ENCODE measurements around the gene ZFAND6. TPM values are rescaled to one million over a fixed set of nuclear protein-coding genes. Genes with fewer than 3 reads are reported as not detected.

ZFAND6 gene
- total and polyA plus RNA-seq, 2 donors, result 81.9 to 97.8 TPM

- H3K27me3 ChIP-seq (ENCODE audit: control insufficient read depth in 2 of 2, insufficient read depth in 1 of 2, low read length in 1 of 2), result no peaks in the 10 kb centered on the region
- DNase-seq (ENCODE audit: low read depth in 6 of 9, low spot score in 9 of 9), result peak in 8 of 9 donors; percentile 23 to 81 (median 69)
- H3K4me3 ChIP-seq (ENCODE audit: low read length in 2 of 2), result peak overlapping the region; percentile 81 to 89
- WGBS, result under 1% methylated on average over 72 of the region's 72 CpGs
- peaks cover 0 to 11% of the 10 kb centered on the region in 2 donors for H3K4me1 ChIP-seq (ENCODE audit: control insufficient read depth in 2 of 2, insufficient read depth in 2 of 2, low read length in 2 of 2)
- H3K36me3 ChIP-seq (ENCODE audit: control insufficient read depth in 2 of 2, insufficient read depth in 2 of 2, low read length in 1 of 2), result no peaks in the 10 kb centered on the region
- H3K9me3 ChIP-seq (ENCODE audit: control insufficient read depth in 2 of 2, insufficient read depth in 1 of 2, low read length in 1 of 2), result no peaks in the 10 kb centered on the region
- H3K27ac ChIP-seq (ENCODE audit: low read depth in 1 of 2, low read length in 1 of 2), result peak overlapping the region; percentile 86 to 89
Measured at GRCh38 chr15:80059786-80060355, 395 bp downstream of the ZFAND6 start.

- Histone ChIP-seq H3K27me3 (ENCODE audit: control insufficient read depth in 2 of 2, insufficient read depth in 1 of 2, low read length in 1 of 2) (no peaks in the 10 kb centered on the region), H3K4me3 (ENCODE audit: low read length in 2 of 2) (peak overlapping the region; percentile 81 to 89), H3K4me1 (ENCODE audit: control insufficient read depth in 2 of 2, insufficient read depth in 2 of 2, low read length in 2 of 2) (peaks cover 0 to 11% of the 10 kb centered on the region in 2 donors), H3K27ac (ENCODE audit: low read depth in 1 of 2, low read length in 1 of 2) (peak overlapping the region; percentile 85 to 89), H3K9me3 (ENCODE audit: control insufficient read depth in 2 of 2, insufficient read depth in 1 of 2, low read length in 1 of 2) (no peaks in the 10 kb centered on the region), H3K36me3 (ENCODE audit: control insufficient read depth in 2 of 2, insufficient read depth in 2 of 2, low read length in 1 of 2) (no peaks in the 10 kb centered on the region)
- peak in 5 of 9 donors; percentile 4 to 49 (median 27) for DNase-seq (ENCODE audit: low read depth in 6 of 9, low spot score in 9 of 9)
- WGBS, result 1% methylated on average over 26 of the region's 26 CpGs
Measured at GRCh38 chr15:80060356-80061006, 1.0 kb downstream of the ZFAND6 start.

GRCh38 chr15:80061582-80061981 is 2.1 kb downstream of the ZFAND6 start:
- H3K4me1 ChIP-seq (ENCODE audit: control insufficient read depth in 2 of 2, insufficient read depth in 2 of 2, low read length in 2 of 2), result peaks cover 0 to 11% of the 10 kb centered on the region in 2 donors
- no peak overlapping the region for H3K27ac ChIP-seq (ENCODE audit: low read depth in 1 of 2, low read length in 1 of 2)
- no peaks in the 10 kb centered on the region for H3K9me3 ChIP-seq (ENCODE audit: control insufficient read depth in 2 of 2, insufficient read depth in 1 of 2, low read length in 1 of 2)
- no peaks in the 10 kb centered on the region for H3K36me3 ChIP-seq (ENCODE audit: control insufficient read depth in 2 of 2, insufficient read depth in 2 of 2, low read length in 1 of 2)
- H3K27me3 ChIP-seq (ENCODE audit: control insufficient read depth in 2 of 2, insufficient read depth in 1 of 2, low read length in 1 of 2), result no peaks in the 10 kb centered on the region
- peak overlapping the region in 1 of 2 donors; percentile 89 for H3K4me3 ChIP-seq (ENCODE audit: low read length in 2 of 2)
- DNase-seq (ENCODE audit: low read depth in 6 of 9, low spot score in 9 of 9), result no peak
- 85% methylated on average over 5 of the region's 5 CpGs for WGBS

- Histone ChIP-seq H3K27ac (ENCODE audit: low read depth in 1 of 2, low read length in 1 of 2) (no peak overlapping the region), H3K27me3 (ENCODE audit: control insufficient read depth in 2 of 2, insufficient read depth in 1 of 2, low read length in 1 of 2) (no peaks in the 10 kb centered on the region), H3K4me3 (ENCODE audit: low read length in 2 of 2) (no peak overlapping the region), H3K9me3 (ENCODE audit: control insufficient read depth in 2 of 2, insufficient read depth in 1 of 2, low read length in 1 of 2) (no peaks in the 10 kb centered on the region), H3K4me1 (ENCODE audit: control insufficient read depth in 2 of 2, insufficient read depth in 2 of 2, low read length in 2 of 2) (no peaks in the 10 kb centered on the region), H3K36me3 (ENCODE audit: control insufficient read depth in 2 of 2, insufficient read depth in 2 of 2, low read length in 1 of 2) (no peaks in the 10 kb centered on the region)
- DNase-seq (ENCODE audit: low read depth in 6 of 9, low spot score in 9 of 9), result no peak
Measured at GRCh38 chr15:80066912-80067311, 7.4 kb downstream of the ZFAND6 start.

- no peaks in the 10 kb centered on the region for H3K27me3 ChIP-seq (ENCODE audit: control insufficient read depth in 2 of 2, insufficient read depth in 1 of 2, low read length in 1 of 2)
- no peak for DNase-seq (ENCODE audit: low read depth in 6 of 9, low spot score in 9 of 9)
- no peaks in the 10 kb centered on the region for H3K4me1 ChIP-seq (ENCODE audit: control insufficient read depth in 2 of 2, insufficient read depth in 2 of 2, low read length in 2 of 2)
- H3K4me3 ChIP-seq (ENCODE audit: low read length in 2 of 2), result no peak overlapping the region
- H3K36me3 ChIP-seq (ENCODE audit: control insufficient read depth in 2 of 2, insufficient read depth in 2 of 2, low read length in 1 of 2), result no peaks in the 10 kb centered on the region
- no peak overlapping the region for H3K27ac ChIP-seq (ENCODE audit: low read depth in 1 of 2, low read length in 1 of 2)
- H3K9me3 ChIP-seq (ENCODE audit: control insufficient read depth in 2 of 2, insufficient read depth in 1 of 2, low read length in 1 of 2), result no peaks in the 10 kb centered on the region
- WGBS, result 90% methylated on average over 11 of the region's 11 CpGs
Measured at GRCh38 chr15:80068578-80068977, 9.1 kb downstream of the ZFAND6 start.

GRCh38 chr15:80070840-80071239 is 11.4 kb downstream of the ZFAND6 start:
- Histone ChIP-seq H3K4me1 (ENCODE audit: control insufficient read depth in 2 of 2, insufficient read depth in 2 of 2, low read length in 2 of 2) (no peaks in the 10 kb centered on the region), H3K27me3 (ENCODE audit: control insufficient read depth in 2 of 2, insufficient read depth in 1 of 2, low read length in 1 of 2) (no peaks in the 10 kb centered on the region), H3K36me3 (ENCODE audit: control insufficient read depth in 2 of 2, insufficient read depth in 2 of 2, low read length in 1 of 2) (no peaks in the 10 kb centered on the region), H3K4me3 (ENCODE audit: low read length in 2 of 2) (no peak overlapping the region), H3K27ac (ENCODE audit: low read depth in 1 of 2, low read length in 1 of 2) (no peak overlapping the region), H3K9me3 (ENCODE audit: control insufficient read depth in 2 of 2, insufficient read depth in 1 of 2, low read length in 1 of 2) (no peaks in the 10 kb centered on the region)
- DNase-seq (ENCODE audit: low read depth in 6 of 9, low spot score in 9 of 9), result no peak

DNA sequence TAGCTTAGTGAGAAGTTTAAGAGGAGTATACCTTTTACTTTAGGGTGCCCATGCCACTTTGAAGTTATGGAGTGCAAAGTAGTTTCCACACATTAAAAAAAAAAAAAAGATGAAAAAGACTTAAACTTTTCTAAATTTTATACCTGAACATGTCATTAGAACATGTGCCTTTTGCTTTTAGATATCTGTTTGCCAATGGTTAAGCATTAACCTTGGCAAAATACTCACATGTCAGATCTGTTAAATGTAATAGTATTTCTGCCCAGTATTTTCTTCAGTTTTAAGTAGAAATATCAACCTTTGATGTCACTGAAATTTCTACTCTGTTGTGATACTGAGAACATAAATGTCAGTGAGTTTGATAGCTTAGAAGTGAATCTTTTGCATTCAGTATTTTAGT is 12.2 kb downstream of the ZFAND6 start:
- Histone ChIP-seq H3K9me3 (ENCODE audit: control insufficient read depth in 2 of 2, insufficient read depth in 1 of 2, low read length in 1 of 2) (no peaks in the 10 kb centered on the region), H3K27me3 (ENCODE audit: control insufficient read depth in 2 of 2, insufficient read depth in 1 of 2, low read length in 1 of 2) (no peaks in the 10 kb centered on the region), H3K27ac (ENCODE audit: low read depth in 1 of 2, low read length in 1 of 2) (peak overlapping the region in 1 of 2 donors; percentile 38), H3K4me1 (ENCODE audit: control insufficient read depth in 2 of 2, insufficient read depth in 2 of 2, low read length in 2 of 2) (no peaks in the 10 kb centered on the region), H3K4me3 (ENCODE audit: low read length in 2 of 2) (no peak overlapping the region), H3K36me3 (ENCODE audit: control insufficient read depth in 2 of 2, insufficient read depth in 2 of 2, low read length in 1 of 2) (no peaks in the 10 kb centered on the region)
- DNase-seq (ENCODE audit: low read depth in 6 of 9, low spot score in 9 of 9), result no peak

DNA sequence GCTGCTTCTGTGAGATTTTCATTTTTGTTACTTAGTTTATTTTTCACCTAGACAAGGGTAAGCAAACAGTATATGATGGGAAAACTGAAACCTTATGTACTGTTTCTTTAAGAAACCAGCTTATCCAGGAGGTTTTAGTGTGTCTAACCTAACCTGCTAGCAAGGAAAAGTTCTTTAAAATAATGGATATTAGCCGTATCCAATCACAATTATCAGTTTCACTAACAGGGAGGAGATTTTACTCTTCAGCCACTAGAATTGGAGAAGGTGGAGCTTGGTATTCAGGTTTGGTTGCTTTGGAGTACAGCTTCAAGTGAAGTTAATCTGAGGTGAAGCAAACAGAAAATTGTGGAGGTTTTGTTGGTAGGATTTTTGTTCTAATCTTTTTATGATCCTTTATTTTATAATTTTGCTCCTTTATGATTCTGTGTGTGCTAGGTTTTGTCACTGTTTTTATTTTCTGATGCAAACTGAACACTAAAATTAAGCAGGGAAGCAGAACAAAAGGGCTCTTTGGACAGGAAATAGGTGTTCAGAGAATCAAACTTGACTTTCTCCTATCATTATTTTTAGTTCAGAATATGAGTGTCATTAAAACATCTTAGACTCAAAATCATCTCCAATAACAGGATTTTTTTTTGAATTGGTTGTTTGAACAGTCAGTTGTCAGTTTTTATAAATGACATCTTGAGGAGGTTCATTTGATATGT is 13.0 kb downstream of the ZFAND6 start:
- WGBS, result 1% methylated on average over 1 of the region's 1 CpG
- DNase-seq (ENCODE audit: low read depth in 6 of 9, low spot score in 9 of 9), result peak in 8 of 9 donors; percentile 48 to 91 (median 73)
- Histone ChIP-seq H3K4me1 (ENCODE audit: control insufficient read depth in 2 of 2, insufficient read depth in 2 of 2, low read length in 2 of 2) (no peaks in the 10 kb centered on the region), H3K4me3 (ENCODE audit: low read length in 2 of 2) (peak overlapping the region; percentile 54 to 59), H3K36me3 (ENCODE audit: control insufficient read depth in 2 of 2, insufficient read depth in 2 of 2, low read length in 1 of 2) (no peaks in the 10 kb centered on the region), H3K27ac (ENCODE audit: low read depth in 1 of 2, low read length in 1 of 2) (peak overlapping the region in 1 of 2 donors; percentile 55), H3K27me3 (ENCODE audit: control insufficient read depth in 2 of 2, insufficient read depth in 1 of 2, low read length in 1 of 2) (no peaks in the 10 kb centered on the region), H3K9me3 (ENCODE audit: control insufficient read depth in 2 of 2, insufficient read depth in 1 of 2, low read length in 1 of 2) (no peaks in the 10 kb centered on the region)

GRCh38 chr15:80073197-80073596 is 13.7 kb downstream of the ZFAND6 start:
- DNase-seq (ENCODE audit: low read depth in 6 of 9, low spot score in 9 of 9), result no peak
- H3K9me3 ChIP-seq (ENCODE audit: control insufficient read depth in 2 of 2, insufficient read depth in 1 of 2, low read length in 1 of 2), result no peaks in the 10 kb centered on the region
- H3K36me3 ChIP-seq (ENCODE audit: control insufficient read depth in 2 of 2, insufficient read depth in 2 of 2, low read length in 1 of 2), result no peaks in the 10 kb centered on the region
- H3K4me3 ChIP-seq (ENCODE audit: low read length in 2 of 2), result peak overlapping the region in 1 of 2 donors; percentile 54
- H3K27ac ChIP-seq (ENCODE audit: low read depth in 1 of 2, low read length in 1 of 2), result no peak overlapping the region
- WGBS, result 62% methylated on average over 3 of the region's 3 CpGs
- no peaks in the 10 kb centered on the region for H3K27me3 ChIP-seq (ENCODE audit: control insufficient read depth in 2 of 2, insufficient read depth in 1 of 2, low read length in 1 of 2)
- H3K4me1 ChIP-seq (ENCODE audit: control insufficient read depth in 2 of 2, insufficient read depth in 2 of 2, low read length in 2 of 2), result no peaks in the 10 kb centered on the region

Measured in thymus (tissue), 11 donors.